Ovary (tissue), 3 donors: ENCODE data around the gene ARFGEF3.

Experiments used
- EP300 ChIP-seq: sonication (generic); formaldehyde crosslinking; IDR thresholded peaks from one replicate; pipeline ENCODE4 v1.6.1; 2017; ENCODE audit warnings: antibody characterized with exemption
- POLR2A ChIP-seq: fragments of 450-650 bp; IDR thresholded peaks from one replicate; pipeline ENCODE4 v1.6.1; 2017; ENCODE audit warnings: antibody characterized with exemption, mild to moderate bottlenecking, moderate library complexity
- TF ChIP-seq, protein P1 (sequence below), 3 donors: fragments of 450-650 bp in 2 of 3; fragments of 200-600 bp in 1 of 3; IDR thresholded peaks; one replicate each; pipeline versions ENCODE4 v1.5.1 to v1.8.0; 2016 to 2022; ENCODE audit warnings: antibody characterized with exemption in 3 of 3, mild to moderate bottlenecking in 1 of 3
- donor health status: DM: no; HTN: no; CAD: no.

DNA sequence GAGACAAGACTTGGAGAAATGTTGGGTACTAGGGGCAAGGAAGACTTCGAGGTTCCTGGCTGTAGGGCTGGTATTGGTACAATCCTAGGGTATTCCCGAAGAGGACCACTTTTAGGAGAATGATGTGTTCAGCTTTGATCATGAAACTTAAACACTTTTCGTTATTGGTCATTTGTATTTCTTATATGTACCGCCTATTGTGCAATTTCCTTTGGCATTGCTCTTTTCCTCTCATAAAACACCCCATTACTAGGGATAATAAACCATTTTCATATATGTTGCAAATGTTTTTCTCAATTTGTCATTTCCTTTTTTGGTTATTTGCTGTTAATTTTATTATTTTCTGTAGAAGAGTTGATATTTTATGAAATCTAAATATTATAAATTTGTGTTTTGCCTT, 18.9 kb upstream of the ARFGEF3 start:
- TF ChIP-seq POLR2A, result no peak
- TF ChIP-seq EP300, result no peak
- TF ChIP-seq, protein P1, sequence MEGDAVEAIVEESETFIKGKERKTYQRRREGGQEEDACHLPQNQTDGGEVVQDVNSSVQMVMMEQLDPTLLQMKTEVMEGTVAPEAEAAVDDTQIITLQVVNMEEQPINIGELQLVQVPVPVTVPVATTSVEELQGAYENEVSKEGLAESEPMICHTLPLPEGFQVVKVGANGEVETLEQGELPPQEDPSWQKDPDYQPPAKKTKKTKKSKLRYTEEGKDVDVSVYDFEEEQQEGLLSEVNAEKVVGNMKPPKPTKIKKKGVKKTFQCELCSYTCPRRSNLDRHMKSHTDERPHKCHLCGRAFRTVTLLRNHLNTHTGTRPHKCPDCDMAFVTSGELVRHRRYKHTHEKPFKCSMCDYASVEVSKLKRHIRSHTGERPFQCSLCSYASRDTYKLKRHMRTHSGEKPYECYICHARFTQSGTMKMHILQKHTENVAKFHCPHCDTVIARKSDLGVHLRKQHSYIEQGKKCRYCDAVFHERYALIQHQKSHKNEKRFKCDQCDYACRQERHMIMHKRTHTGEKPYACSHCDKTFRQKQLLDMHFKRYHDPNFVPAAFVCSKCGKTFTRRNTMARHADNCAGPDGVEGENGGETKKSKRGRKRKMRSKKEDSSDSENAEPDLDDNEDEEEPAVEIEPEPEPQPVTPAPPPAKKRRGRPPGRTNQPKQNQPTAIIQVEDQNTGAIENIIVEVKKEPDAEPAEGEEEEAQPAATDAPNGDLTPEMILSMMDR (IDR thresholded peaks at IDR 0.05), result no peak
